Parathyroid adenoma (tissue), 2 donors: Measurements from ENCODE around the gene ESCO1.
"Not testable (repeated sequence)": the region's sequence is repeated elsewhere in the genome, so short reads cannot be mapped to it uniquely, and the experiment has no call there.

Source experiments
- H2AFZ ChIP-seq: fragments of 300-600 bp; sonication (generic); one replicate; pipeline ENCODE4 v1.7.0; 2017; ENCODE audit warnings: antibody characterized with exemption, mild to moderate bottlenecking
- H3K27ac ChIP-seq: fragments of 300-600 bp; sonication (generic); one replicate; pipeline ENCODE4 v1.7.0; 2017
- H3K27me3 ChIP-seq: fragments of 300-600 bp; sonication (generic); one replicate; pipeline ENCODE4 v1.7.0; 2017; ENCODE audit warnings: low read length; ENCODE audit not compliant: control insufficient read depth, insufficient read depth
- H3K36me3 ChIP-seq: fragments of 300-600 bp; sonication (generic); one replicate; pipeline ENCODE4 v1.7.0; 2017; ENCODE audit warnings: low read length; ENCODE audit not compliant: control insufficient read depth, insufficient read depth
- H3K4me1 ChIP-seq: fragments of 300-600 bp; sonication (generic); one replicate; pipeline ENCODE4 v1.7.0; 2017; ENCODE audit warnings: control low read depth
- H3K4me2 ChIP-seq: fragments of 300-600 bp; sonication (generic); one replicate; pipeline ENCODE4 v1.7.0; 2017; ENCODE audit warnings: low read length
- H3K4me3 ChIP-seq: fragments of 300-600 bp; sonication (generic); one replicate; pipeline ENCODE4 v1.7.0; 2017; ENCODE audit warnings: low read depth, low read length
- H3K79me2 ChIP-seq: fragments of 300-600 bp; sonication (generic); one replicate; pipeline ENCODE4 v1.7.0; 2017; ENCODE audit warnings: control low read depth
- H3K9ac ChIP-seq: fragments of 300-600 bp; sonication (generic); one replicate; pipeline ENCODE4 v1.7.0; 2017; ENCODE audit warnings: mild to moderate bottlenecking
- H3K9me3 ChIP-seq: fragments of 300-600 bp; sonication (generic); one replicate; pipeline ENCODE4 v1.7.0; 2017; ENCODE audit warnings: low read length; ENCODE audit not compliant: control insufficient read depth
- TF ChIP-seq, protein P1 (sequence below): fragments of 300-600 bp; sonication (generic); IDR thresholded peaks from one replicate; pipeline ENCODE4 v1.7.0; 2017; ENCODE audit warnings: antibody characterized with exemption, mild to moderate bottlenecking
- donor health status: primary hyperparathyroidism.

ESCO1 gene, protein sequence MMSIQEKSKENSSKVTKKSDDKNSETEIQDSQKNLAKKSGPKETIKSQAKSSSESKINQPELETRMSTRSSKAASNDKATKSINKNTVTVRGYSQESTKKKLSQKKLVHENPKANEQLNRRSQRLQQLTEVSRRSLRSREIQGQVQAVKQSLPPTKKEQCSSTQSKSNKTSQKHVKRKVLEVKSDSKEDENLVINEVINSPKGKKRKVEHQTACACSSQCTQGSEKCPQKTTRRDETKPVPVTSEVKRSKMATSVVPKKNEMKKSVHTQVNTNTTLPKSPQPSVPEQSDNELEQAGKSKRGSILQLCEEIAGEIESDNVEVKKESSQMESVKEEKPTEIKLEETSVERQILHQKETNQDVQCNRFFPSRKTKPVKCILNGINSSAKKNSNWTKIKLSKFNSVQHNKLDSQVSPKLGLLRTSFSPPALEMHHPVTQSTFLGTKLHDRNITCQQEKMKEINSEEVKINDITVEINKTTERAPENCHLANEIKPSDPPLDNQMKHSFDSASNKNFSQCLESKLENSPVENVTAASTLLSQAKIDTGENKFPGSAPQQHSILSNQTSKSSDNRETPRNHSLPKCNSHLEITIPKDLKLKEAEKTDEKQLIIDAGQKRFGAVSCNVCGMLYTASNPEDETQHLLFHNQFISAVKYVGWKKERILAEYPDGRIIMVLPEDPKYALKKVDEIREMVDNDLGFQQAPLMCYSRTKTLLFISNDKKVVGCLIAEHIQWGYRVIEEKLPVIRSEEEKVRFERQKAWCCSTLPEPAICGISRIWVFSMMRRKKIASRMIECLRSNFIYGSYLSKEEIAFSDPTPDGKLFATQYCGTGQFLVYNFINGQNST

DNA sequence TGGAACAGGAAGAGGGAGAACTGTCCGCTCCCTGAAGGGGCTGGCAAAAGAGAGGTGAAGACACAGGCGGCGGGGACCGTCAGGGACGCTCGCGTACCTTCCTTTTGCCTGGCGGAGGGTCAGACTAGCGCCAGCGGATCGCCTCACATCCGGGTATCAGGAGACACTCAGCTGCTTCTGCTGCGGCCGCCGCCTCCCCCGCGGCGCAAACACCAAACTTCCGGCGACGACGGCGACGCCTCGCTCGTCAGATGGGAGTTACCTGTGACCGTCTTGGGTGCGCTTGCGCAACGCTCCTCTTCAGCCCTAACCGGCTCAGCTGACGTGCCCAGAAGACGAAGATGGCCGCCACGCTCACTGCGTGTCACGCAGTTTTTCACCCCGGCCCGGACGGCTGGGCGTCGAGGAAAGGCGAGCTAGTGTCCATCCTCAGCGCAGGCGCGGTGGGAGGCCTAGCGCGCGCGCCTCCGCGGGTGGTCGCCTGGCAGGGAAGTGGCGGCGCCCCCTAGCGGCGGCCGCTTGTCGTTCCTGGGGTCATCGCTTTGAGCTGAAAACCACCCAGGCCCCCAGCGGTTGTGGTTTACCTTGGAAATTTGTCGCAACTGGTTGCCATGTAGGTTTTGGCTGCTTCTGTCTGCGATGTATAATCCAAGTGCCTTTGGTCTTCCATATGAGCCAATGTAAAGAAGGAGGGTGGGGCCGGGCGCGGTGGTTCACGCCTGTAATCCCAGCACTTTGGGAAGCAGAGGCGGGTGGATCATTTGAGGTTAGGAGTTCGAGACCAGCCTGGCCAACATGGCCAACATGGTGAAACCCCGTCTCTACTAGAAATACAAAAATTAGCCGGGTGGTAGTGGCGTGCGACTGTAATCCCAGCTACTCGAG is at the start of gene ESCO1:
Gene ESCO1, minus strand, starts transcription at position 179 of the 885 bp plus-strand sequence. CDS start 25,861 bp downstream, outside the sequence.
- TF ChIP-seq, protein P1, sequence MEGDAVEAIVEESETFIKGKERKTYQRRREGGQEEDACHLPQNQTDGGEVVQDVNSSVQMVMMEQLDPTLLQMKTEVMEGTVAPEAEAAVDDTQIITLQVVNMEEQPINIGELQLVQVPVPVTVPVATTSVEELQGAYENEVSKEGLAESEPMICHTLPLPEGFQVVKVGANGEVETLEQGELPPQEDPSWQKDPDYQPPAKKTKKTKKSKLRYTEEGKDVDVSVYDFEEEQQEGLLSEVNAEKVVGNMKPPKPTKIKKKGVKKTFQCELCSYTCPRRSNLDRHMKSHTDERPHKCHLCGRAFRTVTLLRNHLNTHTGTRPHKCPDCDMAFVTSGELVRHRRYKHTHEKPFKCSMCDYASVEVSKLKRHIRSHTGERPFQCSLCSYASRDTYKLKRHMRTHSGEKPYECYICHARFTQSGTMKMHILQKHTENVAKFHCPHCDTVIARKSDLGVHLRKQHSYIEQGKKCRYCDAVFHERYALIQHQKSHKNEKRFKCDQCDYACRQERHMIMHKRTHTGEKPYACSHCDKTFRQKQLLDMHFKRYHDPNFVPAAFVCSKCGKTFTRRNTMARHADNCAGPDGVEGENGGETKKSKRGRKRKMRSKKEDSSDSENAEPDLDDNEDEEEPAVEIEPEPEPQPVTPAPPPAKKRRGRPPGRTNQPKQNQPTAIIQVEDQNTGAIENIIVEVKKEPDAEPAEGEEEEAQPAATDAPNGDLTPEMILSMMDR: peak; percentile 97
- H3K9ac ChIP-seq: peak within 1 kb of the TSS; percentile 39
- H3K4me1 ChIP-seq: no peaks in the 10 kb centered on the region
- no peaks in the 10 kb centered on the region for H3K9me3 ChIP-seq
- peaks cover 17% of the 10 kb centered on the region for H3K79me2 ChIP-seq
- peak within 1 kb of the TSS; percentile 82 for H2AFZ ChIP-seq
- peak within 1 kb of the TSS; percentile 96 for H3K4me3 ChIP-seq
- H3K27me3 ChIP-seq: no peaks in the 10 kb centered on the region
- H3K36me3 ChIP-seq: no peaks in the 10 kb centered on the region
- H3K4me2 ChIP-seq: peak within 1 kb of the TSS; percentile 67
- H3K27ac ChIP-seq: peak within 1 kb of the TSS; percentile 92

DNA sequence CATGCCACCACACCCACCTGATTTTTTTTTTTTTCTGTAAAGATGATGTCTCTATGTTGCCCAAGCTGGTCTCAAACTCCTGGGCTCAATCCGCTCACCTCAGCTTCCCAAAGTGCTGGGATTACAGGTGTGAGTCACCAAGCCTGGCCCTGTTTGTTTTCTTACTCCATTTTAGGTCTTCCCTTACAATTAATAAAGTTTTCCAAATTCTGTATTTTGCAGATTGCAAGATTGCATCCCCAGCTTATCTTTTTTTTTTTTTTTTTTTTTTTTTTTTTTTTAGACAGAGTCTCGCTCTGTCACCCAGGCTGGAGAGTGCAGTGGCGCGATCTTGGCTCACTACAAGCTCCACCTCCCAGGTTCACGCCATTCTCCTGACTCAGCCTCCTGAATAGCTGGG is 39.9 kb upstream of the ESCO1 start:
- not testable (repeated sequence) for H3K36me3 ChIP-seq, H3K9ac ChIP-seq, H3K4me1 ChIP-seq, H3K79me2 ChIP-seq, H3K9me3 ChIP-seq, H3K27ac ChIP-seq, H3K4me3 ChIP-seq, H2AFZ ChIP-seq, H3K4me2 ChIP-seq, H3K27me3 ChIP-seq

DNA sequence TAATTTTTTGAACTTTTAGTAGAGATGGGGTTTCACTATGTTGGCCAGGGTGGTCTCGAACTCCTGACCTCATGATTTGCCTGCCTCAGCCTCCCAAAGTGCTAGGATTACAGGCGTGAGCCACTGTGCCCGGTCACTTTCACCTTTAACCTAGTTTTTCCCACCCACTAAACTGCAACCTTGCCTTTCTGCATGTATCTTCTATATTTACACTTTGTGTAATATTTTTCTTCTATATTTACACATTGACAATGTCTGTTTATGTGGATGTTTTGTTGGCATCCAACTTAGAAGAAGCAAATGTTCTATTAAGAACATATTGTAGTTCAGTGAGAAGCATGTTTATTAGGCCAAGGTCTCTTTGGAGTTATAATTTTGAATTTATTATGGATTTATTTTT is 38.3 kb upstream of the ESCO1 start:
- H3K27me3 ChIP-seq: no peaks in the 10 kb centered on the region
- H3K9me3 ChIP-seq: no peaks in the 10 kb centered on the region
- H3K4me1 ChIP-seq: no peaks in the 10 kb centered on the region

DNA sequence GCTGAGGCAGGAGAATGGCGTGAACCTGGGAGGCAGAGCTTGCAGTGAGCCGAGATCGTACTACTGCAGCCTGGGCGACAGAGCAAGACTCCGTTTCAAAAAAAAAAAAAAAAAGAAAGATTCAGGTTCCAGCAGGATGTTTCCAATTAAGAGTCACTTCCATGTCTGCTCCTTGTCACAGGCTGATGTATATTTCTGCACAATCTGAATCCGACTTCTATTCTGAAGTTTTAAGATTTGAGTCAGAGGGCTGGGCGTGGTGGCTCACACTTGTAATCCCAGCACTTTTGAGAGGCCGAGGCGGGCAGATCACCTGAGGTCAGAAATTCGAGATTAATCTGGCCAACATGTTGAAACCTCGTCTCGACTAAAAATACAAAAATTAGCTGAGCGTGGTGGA is 36.3 kb upstream of the ESCO1 start:
- Histone ChIP-seq H3K79me2 (no peaks in the 10 kb centered on the region), H3K9ac (no peak overlapping the region), H3K27me3 (no peaks in the 10 kb centered on the region), H3K27ac (no peak overlapping the region), H3K4me3 (no peak overlapping the region), H3K36me3 (no peaks in the 10 kb centered on the region), H3K9me3 (no peaks in the 10 kb centered on the region), H2AFZ (no peak overlapping the region), H3K4me2 (no peak overlapping the region), H3K4me1 (no peaks in the 10 kb centered on the region)
- TF ChIP-seq, protein P1: no peak

More for the DNA sequence above, 38.3 kb upstream of the ESCO1 start:
- Histone ChIP-seq H3K4me2 (no peak overlapping the region), H3K36me3 (no peaks in the 10 kb centered on the region), H3K27ac (no peak overlapping the region), H2AFZ (no peak overlapping the region), H3K9ac (no peak overlapping the region), H3K4me3 (no peak overlapping the region), H3K79me2 (no peaks in the 10 kb centered on the region)
- TF ChIP-seq, protein P1: no peak
